SK-N-MC (cell line): ENCODE results near the gene PCP4L1.

ENCODE experiments used
- EZH2 ChIP-seq: fragments of 200-600 bp; sonication (generic); IDR thresholded peaks from one replicate; pipeline ENCODE4 v1.6.1; 2017; ENCODE audit warnings: antibody characterized with exemption
- POLR2AphosphoS5 ChIP-seq: IDR thresholded peaks from 2 replicates; pipeline ENCODE4 v1.6.1; 2012; ENCODE audit warnings: mild to moderate bottlenecking, low read depth, low read length, borderline replicate concordance

GRCh38 chr1:161260376-161261260, 2.1 kb downstream of the PCP4L1 start:
- TF ChIP-seq EZH2 = no peak
- TF ChIP-seq POLR2AphosphoS5 = no peak
